ENCODE measurements around the gene LAX1. TPM values are rescaled to one million over a fixed set of nuclear protein-coding genes. Genes with fewer than 3 reads are reported as not detected.

Gene LAX1
- total RNA-seq, result 0.23 TPM

GRCh38 chr1:203765029-203765837 is at the start of gene LAX1:
Gene LAX1 (plus strand): TSS chr1:203765183. CDS start chr1:203765566, 383 bp downstream.

GRCh38 chr1:203795441-203796235 is 30.7 kb downstream of the LAX1 start, which contains the start of the genes ZBED6 and ZC3H11A:
Gene ZBED6 (plus strand): TSS chr1:203795623. CDS start chr1:203797523, 1,900 bp downstream.
Gene ZC3H11A (plus strand): TSS chr1:203795623. CDS start chr1:203817071, 21,448 bp downstream.

Small RNA genes lying within 50 kb of the gene (small RNA-seq; reads per million reads assigned to genes)
- gene SNORA77 (1,167 reads per million, percentile 99 among the genes with 10 or more reads in this experiment), gene ZC3H11A (0.10 reads per million)

Other genes starting within 250 kb of the LAX1 start
- 58.8 TPM for gene ATP2B4, start 138.4 kb upstream of the LAX1 start, total RNA-seq
- 8.1 TPM for gene ZBED6, start 30.4 kb downstream of the LAX1 start, total RNA-seq
- 73.8 TPM for gene ZC3H11A, start 30.4 kb downstream of the LAX1 start, total RNA-seq
- gene SNRPE, start 96.4 kb downstream of the LAX1 start, total RNA-seq, result 65.0 TPM